GM12891 (cell line): ENCODE measurements around the gene GRK6.

Experiments used
- DNase-seq: peaks from one replicate; pipeline ENCODE4 v3.0.0; 2011; ENCODE audit warnings: low spot score; ENCODE audit not compliant: insufficient read length
- FAIRE-seq: peaks from 2 replicates; lab custom pipeline; 2011; peaks lifted over from hg19 to GRCh38; lab: Jason Lieb, UNC
- PAX5 ChIP-seq: IDR thresholded peaks from 2 replicates; pipeline ENCODE4 v1.6.1; 2011; ENCODE audit warnings: low read length, moderate library complexity, mild to moderate bottlenecking; ENCODE audit not compliant: insufficient read depth, severe bottlenecking
- POLR2A ChIP-seq: IDR thresholded peaks from 2 replicates; pipeline ENCODE4 v1.6.1; 2011; ENCODE audit warnings: low read depth, low read length, control low read depth
- POLR2AphosphoS5 ChIP-seq: IDR thresholded peaks from 2 replicates; pipeline ENCODE4 v1.6.1; 2011; ENCODE audit warnings: low read depth, low read length, control low read depth
- POU2F2 ChIP-seq: IDR thresholded peaks from 2 replicates; pipeline ENCODE4 v1.6.1; 2011; ENCODE audit warnings: low read depth, mild to moderate bottlenecking, control low read depth, low read length, moderate library complexity
- SPI1 ChIP-seq: IDR thresholded peaks from 2 replicates; pipeline ENCODE4 v1.6.1; 2011; ENCODE audit warnings: low read depth, low read length, control low read depth
- TAF1 ChIP-seq: IDR thresholded peaks from 2 replicates; pipeline ENCODE4 v1.6.1; 2011; ENCODE audit warnings: low read depth, low read length, control low read depth

GRK6 gene

DNA sequence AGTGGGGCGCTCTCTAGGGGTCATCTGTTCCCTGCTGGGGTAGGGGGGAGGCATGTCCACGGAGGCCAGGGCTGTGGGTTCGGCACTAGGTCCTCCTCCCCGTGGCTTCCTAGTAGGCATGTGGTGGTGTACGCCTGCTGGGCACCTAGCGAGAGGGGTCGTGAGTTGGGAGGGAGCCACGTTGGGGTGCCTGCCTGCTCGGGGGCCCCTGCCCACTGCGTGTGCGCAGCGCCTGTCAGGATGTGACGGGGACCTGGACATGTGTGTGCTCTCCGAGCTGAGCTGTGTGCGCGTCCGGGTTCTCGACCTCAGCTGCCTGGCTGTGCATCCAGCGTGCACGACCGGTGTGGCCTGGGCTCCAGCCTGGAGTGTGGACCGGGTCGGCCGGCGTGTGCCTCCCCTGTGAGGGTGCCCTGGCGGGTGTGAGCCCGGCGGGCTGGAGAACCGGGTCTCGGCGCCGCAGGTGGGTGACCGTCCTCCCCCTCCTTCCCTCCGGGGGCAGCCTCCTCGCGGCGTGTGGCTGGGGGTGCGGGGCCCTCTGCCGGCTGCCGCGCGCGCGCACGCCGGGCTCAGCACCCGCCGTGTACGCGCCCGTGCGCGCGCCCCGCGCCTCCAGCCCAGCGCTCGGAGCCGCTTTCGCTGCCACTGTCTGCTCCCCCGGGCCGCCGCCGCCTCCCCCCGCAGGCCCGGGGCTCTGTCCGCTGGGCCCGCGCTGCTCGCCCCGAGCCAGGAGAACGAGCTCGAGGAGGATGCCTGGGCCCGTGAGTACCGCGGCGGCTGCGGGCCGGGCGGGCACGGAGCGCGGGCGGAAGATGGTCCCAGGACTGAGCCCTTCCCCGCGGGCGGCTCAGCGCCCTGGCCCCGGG lies 20.0 kb downstream of the GRK6 start, which contains the start of gene PRR7:
TSS of gene PRR7 (plus strand) at position 615 of the 866 bp plus-strand sequence. CDS start 8,254 bp downstream, outside the sequence.
- DNase-seq (peak; percentile 92), FAIRE-seq (no peak)
- TF ChIP-seq POLR2A (peak; percentile 89; the same call in 1 of the 2 replicates), POU2F2 (peak; percentile 56; the same call in 1 of the 2 replicates), TAF1 (peak; percentile 16; the same call in 1 of the 2 replicates), PAX5 (peak; percentile 23), POLR2AphosphoS5 (peak; percentile 93), SPI1 (no peak)

GRCh38 chr5:177447066-177447610 lies 20.7 kb downstream of the GRK6 start:
- TF ChIP-seq POLR2A (no peak; the same call in 1 of the 2 replicates), POU2F2 (no peak; the same call in 1 of the 2 replicates), PAX5 (no peak), TAF1 (no peak), SPI1 (no peak), POLR2AphosphoS5 (no peak)
- DNase-seq (peak; percentile 85), FAIRE-seq (peak; percentile 99)

- FAIRE-seq (no peak), DNase-seq (no peak)
- TF ChIP-seq POLR2AphosphoS5 (peak; percentile 27; the same call in 1 of the 2 replicates), POLR2A (no peak; the same call in 1 of the 2 replicates), SPI1 (no peak), TAF1 (no peak), PAX5 (no peak), POU2F2 (no peak)
These were observed 21.3 kb downstream of the GRK6 start for GRCh38 chr5:177447611-177448243.

DNA sequence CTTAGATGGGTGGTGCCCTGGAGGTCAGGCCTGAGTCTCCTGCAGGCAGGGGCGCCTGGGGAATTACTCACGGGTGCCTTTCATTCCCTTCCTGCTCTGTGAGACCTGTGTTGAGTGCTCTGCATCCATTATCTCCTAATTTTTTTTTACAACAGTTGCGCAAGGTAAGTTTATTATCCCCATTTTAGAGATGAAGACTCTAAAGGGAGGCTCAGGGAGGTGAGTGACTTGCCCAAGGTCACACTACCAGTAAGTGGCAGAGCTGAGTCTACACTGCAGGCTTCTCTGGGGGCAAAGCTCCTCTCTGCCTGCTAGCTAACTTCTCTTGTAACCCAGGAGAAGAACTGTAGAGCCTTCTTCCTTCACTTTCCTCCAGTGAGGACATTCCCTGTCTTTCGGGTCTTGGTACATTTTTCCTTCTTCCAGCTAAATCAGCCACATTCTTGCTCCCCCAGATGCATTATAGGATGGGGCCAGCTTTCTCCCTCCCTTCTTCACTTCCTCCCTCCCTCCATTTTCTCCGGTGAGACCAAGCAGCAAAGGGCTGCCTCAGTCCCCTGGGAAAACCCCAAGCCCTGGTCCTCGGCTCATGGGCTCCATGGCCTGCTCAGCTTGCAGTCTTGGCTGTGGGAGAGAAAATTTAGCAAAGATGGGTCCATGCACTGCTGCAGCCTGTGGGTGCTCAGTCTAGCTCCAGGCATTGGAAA lies 21.9 kb downstream of the GRK6 start:
- FAIRE-seq (peak; percentile 66), DNase-seq (no peak)
- no peak; the same call in none of the 2 replicates for TF ChIP-seq POLR2AphosphoS5
- TF ChIP-seq PAX5, result no peak
- no peak for TF ChIP-seq TAF1
- peak; percentile 68 for TF ChIP-seq SPI1

GRCh38 chr5:177449140-177450061 lies 22.9 kb downstream of the GRK6 start:
- FAIRE-seq (no peak), DNase-seq (no peak)
- no peak for TF ChIP-seq SPI1
- TF ChIP-seq POLR2AphosphoS5, result peak; percentile 27

DNA sequence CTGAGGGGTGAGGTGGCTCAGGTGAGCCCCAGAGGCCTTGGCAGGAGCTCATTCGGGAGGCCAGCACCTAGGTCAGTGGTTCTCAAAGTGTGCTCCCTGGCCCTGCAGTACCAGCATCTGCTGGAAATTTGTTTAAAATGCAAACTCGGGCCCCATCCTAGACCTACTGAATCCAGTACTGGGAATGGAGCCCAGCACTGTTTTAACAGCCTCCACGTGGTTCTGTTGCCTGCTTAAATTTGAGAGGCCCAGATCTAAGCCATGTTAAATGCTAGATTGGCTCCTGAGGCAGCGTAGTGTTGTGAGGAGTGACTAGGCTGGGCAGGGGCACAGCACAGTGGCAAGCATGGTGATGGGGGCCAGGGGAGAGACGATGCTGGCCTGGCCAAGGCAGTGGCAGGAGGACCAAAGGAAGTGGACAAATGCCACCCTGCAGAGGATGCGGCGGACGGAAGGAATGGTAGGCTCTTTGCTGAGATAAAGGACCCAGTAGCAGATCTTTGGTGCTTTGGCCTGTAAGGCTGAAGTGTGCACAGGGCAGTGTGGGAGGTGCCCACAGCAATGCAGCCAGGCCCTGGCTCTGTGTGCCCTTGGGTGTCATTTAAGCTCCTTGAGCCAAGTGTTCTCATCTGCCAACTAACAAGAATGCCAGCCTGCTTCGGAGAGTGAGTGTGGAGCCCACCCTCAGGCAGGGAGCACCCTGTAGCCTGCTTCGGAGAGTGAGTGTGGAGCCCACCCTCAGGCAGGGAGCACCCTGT lies 24.4 kb downstream of the GRK6 start:
- DNase-seq, result no peak
- FAIRE-seq, result no peak
- TF ChIP-seq SPI1, result no peak
- TF ChIP-seq PAX5, result no peak
- no peak for TF ChIP-seq POU2F2
- TF ChIP-seq POLR2A, result no peak
- TF ChIP-seq POLR2AphosphoS5, result no peak; the same call in 1 of the 2 replicates
- TF ChIP-seq TAF1, result no peak

DNA sequence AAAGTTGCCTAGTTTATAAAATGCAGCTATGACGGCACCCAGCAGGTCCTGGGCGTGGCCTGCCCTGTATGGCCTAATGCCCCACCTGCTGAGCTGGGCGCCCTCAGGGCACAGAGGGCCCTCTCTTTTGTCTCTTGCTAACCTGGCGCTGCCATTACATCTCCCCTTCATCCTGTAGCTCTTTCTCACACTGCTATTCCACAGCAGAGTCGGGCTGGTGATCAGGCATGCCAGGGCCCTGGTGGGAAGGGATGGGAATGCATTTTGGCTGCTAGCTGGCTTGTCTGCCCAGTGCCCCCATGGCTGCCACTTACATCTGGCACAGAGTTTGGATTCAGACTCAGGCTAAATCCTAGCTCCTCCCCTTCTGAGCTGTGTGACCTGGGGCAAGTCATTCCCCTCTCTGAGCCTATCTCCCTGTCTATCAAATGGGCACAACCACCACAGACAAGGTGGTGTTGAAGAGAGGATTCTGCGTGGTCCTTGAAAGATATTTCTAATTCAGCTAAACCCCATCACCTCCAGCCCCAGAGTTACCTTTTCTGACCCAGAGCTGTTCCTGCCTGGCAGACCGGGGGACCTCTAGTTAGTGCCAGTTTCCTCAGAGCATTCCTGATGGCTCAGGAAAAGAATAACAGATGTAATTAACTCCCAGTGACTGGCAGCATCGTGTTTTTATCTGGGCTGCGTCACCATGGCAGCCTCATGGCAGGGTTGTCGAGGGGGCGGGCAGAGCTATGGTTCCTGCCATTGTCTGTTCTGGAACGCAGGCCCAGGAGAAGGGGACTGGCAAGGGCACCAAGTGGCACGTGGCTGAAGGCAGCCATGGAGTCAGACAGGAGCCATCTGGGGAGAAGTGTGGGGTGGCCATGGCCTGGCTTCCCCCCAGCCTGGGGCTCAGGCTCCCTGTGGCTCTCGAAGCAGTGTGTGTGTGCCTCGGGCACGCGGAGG lies 26.5 kb downstream of the GRK6 start:
- peak; percentile 5 for FAIRE-seq
- DNase-seq, result no peak
- no peak for TF ChIP-seq TAF1
- 0 out of 2 replicates have a peak, but pooled peaks have one; percentile 21 for TF ChIP-seq POLR2AphosphoS5
